NOMO-1 treated with dmso at 0.1 percent for 144 hours (cell line): ENCODE data around the gene ANXA4.
"Not testable (repeated sequence)": the region's sequence is repeated elsewhere in the genome, so short reads cannot be mapped to it uniquely, and the experiment has no call there.

Source experiments
- DNase-seq: peaks from one replicate; lab custom pipeline; 2025; ENCODE audit not compliant: unreplicated experiment; lab: John Stamatoyannopoulos, UW

Gene ANXA4

DNA sequence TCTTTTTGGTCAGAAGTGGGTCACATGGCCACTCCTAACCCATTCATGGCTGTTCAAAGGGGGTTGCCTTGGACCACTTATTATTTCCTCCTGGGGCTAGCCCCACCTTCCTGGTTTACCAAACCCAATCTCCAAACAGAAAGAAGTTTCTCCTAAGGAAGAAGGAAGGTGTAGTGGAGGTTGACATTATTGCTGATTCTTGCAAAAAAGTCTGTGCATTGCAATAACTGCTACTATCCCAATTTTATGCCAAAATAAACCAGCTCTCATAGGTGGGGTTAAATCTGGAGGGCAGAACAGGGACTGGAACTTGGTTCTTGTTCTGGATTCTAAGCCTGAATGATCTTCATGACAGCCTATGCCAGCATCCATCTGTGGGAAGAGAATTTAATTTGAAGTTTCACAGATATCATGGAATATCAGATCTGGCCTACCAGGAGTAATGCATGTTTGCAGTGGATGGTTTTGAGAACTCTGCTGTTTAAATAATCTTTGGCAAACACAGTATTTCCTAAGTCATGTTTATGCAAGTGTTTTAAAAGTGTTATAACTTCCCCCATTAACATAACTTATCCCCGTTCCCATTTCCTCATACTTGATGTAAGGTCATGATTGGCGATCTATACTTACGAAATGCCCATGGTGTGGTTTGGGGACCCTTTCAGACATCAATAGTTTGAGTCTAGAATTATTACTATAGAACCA is 11.9 kb downstream of the ANXA4 start:
- DNase-seq = no peak

DNA sequence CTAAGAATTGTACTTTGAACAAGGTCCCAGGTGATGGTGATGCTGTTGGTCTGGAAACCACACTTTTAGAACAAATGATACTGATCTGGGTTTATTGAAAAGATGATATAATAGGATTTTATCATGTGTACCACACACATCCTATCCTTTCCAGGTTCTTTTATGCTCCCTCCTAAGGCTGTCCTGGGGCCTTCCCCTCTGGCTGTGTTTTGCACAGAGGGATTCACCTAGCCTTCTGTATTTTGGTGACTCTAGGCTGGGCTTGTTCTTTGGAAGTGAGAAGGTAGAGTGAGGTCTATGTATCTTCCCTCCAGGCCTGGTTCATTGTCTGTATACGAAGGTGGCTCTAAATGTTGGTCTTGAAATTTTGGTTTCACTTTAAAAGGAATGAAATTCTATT is 12.7 kb downstream of the ANXA4 start:
- no peak for DNase-seq

DNA sequence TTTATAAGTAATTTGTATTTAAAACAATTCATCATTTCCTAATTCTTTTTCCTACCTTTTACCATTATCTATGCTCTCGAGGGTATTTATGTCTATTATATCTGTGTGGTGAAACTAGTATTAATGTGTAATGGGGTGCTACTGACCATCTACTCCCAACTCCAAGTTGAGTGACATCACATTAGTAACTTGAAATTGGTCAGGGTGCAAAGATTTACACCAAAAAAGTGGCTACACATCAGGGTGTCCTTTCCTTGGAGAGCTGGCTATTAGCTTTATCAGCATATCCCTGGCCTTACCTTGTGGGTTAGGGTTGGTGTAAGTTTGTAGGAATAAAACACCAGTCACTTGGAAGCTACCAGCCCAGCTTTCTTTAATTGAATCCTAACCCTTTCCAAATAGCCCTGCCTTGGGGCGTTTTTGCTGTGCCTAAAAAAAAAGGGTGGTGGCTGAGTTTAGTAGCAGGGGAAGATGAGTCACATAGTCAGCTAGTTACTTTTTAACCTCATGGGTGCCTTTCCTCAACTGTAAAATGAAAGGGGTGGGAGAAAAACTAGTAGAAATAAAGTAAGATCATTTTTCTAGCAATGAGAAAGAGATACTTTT is 14.0 kb downstream of the ANXA4 start:
- DNase-seq = no peak

DNA sequence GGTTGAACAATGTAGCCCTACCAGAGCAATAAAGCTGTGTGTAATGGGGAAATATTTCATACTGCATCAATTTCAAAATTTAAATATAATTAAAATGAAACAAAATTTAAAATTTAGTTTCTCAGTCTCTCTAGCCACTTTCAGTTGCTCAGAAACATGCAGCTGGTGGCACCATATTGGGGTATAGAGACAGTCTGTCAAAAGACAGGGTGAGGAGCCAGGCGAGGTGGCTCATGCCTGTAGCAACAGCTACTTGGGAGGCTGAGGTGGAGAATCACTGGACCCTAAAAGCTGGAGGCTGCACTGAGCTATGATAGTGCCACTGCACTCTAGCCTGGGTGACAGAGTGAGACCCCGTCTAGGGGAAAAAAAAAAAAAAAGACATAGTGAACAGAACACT is 20.1 kb downstream of the ANXA4 start:
- no peak for DNase-seq

DNA sequence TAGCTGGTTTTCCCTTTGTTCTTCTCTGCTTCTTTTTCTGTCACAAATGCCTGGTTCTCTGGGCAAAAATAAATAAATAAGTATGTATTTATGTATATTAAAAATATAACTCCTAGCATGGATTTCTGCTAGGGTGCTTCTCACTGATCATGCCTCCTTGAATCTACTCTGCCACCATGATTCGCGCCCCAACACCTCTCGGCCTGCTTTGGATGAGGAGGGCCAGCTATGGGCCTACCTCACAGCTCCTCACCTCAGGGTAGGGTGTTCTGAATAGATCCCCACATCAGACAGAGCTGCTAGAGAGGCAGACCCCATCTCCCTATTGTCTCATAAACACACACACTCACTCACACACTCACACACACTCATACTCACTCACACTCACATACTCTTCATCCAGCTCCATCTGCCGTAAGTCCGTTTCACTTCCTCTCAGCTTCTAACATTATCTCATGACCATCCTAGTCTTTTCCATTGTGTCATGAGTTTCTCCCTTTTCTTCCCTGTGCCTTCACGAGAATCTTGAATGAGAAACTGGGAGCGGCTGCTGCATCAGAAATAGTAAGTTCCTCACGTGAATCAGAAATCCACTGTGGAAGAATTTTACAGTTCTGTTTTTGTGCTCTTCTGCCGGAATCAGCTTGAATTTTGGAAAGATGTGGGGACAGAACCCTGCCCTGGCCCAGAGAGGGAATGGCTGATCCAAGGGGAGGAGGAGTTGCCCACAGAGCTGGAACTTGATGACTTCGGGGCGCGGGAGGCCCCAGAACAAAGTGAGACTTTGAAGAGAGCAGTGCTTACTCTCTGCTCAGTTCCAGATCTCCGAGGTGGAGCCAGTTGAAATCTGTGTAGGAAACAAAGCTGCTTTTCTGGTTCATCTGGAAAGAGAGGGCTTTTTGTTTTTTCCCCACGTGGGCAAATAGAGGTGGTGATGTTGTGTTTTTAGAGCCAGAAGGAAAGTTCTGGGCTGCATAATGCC is 20.9 kb downstream of the ANXA4 start:
- DNase-seq = no peak

DNA sequence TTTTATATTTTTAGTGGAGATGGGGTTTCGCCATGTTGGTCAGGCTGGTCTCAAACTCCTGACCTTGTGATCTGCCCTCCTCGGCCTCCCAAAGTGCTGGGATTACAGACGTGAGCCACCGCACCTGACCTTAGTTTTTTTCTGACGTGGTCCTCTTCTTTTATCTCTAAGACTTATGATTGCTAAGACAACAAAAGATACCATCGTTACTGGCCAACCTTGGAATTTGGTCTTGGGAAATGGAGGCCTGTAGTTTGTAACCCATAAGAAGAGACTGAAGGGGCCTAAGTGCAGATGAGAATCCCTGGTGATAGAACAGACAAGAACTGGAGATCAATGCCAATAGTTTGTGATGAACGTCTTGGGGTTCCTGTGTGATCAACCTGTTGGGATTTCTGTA is 21.9 kb downstream of the ANXA4 start:
- not testable (repeated sequence) for DNase-seq

DNA sequence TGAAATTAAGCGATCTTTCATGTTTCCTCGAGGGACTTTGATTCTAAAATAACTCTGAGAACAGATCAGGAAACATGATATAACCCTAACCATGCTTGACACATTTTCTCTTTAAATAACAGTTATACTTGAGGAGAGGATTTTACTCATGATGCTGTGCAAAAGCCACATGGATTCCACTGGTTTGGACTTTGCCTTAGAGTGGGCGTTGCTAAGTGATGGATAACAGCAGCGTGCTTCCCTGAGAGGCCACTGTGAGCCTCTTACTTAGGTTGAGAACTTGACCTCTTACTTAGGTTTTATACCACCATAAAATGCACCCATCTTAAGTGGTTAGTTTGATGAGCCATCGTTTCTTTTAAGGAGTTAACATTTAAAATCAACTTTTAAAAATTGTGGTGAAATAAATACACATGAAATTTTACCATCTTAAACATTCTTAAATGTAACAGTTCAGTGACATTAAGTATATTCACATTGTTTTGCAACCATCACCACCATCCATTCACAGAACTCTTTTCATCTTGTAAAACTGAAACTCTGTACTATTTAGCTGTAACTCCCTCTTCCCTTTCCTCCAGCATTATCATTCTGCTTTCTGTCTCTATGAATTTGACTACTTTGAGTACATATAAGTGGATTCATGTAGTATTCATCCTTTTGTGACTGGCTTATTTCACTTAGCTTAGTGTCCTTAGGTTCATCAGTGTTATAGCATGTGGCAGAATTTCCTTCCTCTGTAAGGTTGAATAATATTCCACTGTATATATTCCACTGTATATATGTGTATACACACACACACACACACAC is 22.6 kb downstream of the ANXA4 start:
- no peak for DNase-seq

DNA sequence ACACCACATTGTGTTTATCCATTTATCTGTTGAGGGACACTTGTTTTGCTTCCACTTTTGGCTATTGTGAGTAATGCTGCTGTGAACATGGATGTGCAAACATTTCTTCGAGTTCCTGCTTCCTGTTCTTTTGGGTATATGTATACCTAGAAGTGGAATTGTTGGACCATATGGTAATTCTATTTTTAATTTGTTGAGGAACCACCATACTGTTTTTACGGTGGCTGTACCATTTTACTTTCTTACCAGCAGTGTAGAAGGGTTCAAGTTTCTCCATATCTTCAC is 23.1 kb downstream of the ANXA4 start:
- DNase-seq = no peak

DNA sequence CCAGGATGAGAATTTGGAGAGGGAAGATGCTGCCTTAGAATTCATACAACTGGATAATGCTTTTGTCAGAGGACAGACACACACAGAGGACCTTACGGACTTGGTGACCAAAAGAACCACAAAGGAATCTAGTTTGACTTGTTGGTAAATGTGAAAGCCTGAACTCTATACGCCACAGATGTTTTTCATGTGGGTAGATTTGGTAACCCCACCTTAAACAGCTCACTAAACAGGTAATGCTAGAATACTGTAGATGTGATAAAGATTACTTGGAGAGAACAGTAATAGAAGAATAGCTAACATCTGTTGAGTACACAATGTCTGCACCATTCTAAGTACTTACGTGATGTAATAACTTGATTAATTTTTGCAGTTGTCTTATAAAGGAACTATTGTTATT is 24.1 kb downstream of the ANXA4 start:
- no peak for DNase-seq

DNA sequence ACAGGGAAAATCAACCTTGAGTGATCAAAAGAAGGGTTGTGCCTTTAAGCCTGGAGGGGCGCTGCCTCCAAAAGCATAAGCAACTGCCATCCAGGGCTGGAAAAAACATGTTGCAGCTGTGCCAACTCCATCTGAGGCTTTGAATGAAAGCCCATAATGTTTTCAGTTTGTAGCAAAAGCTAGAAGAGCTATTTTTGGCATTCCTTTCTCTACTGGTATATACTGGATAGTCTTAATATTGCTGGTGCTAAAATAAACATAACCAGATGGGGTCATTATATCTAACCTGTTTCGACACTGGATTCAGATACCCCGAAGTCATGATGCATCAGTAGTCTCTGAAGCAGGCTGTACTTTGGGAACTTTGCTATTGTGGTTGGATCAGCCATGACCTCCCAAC is 25.1 kb downstream of the ANXA4 start:
- no peak for DNase-seq

DNA sequence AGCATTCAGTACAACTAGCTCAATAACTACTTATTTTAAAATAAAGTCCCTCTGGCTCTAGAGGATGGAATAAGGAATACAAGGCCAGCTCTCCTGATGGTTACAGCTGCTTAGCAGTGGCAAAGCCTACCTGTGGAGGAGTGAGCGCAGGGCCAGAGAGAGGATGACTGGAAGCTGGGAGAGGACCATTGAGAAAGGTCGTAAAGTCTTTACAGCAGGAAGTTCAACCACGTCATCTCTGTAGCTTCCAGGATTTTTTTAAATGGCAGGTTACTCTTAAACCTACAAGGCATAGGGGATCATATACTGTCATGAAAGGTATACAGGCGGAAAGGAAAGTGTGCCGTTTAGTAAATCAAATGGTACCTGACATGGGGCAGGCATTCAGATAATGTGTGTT is 26.3 kb downstream of the ANXA4 start:
- no peak for DNase-seq

DNA sequence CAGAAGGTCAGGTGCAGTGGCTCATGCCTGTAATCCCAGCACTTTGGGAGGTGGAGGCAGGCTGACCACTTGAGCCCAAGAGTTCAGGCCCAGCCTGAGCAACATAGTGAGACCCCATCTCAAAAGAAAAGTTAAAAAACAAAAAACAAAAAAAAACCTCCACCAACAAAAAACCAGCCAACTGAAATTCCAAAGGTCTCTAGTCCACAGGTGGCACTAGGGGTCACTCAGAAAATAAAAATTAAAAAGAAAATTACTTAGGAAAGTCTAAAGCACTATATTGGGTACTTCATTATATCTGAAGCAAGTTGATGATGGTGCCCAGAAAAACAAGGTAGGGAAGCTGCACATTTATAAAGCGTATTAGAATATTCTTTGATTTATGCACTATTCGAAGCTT is 26.9 kb downstream of the ANXA4 start:
- no peak for DNase-seq

DNA sequence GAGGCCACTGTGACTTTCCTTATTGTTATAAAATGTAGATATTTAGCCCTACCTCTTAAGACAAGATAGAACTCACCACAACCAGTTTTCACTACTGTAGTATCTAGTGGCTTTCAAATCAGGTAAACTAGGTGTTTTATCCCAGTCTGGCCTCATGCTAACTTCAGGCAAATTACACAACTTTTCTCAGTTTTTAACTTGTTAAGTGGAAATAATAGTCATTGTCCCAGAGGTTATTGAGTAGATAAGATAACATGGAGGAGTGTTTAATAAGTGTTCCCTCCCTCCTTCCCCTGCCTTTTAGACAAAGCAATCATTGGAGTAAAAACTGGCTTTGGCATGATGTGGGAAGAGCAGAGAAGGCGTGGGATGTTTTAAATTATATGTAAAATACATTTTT is 27.3 kb downstream of the ANXA4 start:
- DNase-seq = no peak

DNA sequence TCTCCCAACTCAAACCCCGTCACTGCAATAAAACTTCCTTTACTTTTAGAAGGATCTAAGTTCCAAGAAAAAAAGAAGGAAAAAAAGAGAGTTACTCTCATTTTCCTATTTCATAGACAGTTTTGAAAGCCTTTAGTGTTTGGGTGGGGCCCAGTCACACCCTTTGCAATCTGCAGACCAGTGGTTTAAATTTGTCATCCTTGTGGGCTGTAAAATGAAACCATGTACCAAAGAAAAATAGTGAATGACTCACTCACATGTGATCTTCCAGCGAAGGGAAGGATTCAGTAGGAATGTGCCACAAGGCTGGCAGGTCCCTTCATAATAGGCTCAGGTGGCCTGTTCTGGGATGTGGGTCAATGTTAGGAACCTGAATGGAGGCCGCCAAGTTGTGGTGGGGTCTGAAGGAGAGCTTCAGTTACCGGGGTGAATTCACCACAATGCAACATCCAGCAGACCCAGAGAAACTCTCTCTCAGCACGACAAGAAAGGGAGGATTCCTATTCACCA is 28.3 kb downstream of the ANXA4 start:
- peak; percentile 25 for DNase-seq

DNA sequence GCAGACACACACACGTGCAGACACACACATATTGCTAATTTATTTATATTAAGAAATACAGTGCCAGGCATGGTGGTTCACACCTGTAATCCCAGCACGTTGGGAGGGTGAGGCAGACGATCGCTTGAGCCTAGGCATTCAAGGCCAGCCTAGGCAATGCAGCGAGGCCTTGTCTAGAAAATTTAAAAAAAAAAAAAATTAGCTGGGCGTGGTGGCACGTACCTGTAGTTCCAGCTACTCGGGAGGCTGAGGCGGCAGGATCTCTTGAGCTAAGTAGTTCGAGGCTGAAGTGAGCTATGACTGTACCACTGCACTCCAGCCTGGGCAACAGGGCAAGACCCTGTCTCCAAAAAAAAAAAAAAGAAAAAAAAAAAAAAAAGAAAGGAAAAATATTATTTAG is 28.8 kb downstream of the ANXA4 start:
- no peak for DNase-seq

DNA sequence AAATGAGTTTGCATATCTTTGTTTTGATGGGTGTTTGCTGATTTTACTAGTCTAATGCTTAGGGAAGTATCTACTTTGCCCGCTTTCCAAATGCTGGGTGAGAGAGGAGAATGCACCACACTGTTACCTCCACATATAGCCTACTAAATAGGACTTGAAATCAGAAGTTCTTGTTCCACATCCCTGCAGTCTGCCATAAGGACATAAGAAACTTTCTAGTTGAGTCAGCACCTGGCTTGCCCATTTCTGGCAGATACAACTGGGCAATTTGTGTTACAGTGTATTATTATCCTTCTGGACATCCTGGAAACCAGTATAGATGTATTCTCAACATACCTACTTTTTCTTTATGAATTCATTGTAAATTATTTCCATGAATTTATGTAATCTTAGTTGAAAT is 29.5 kb downstream of the ANXA4 start:
- no peak for DNase-seq

DNA sequence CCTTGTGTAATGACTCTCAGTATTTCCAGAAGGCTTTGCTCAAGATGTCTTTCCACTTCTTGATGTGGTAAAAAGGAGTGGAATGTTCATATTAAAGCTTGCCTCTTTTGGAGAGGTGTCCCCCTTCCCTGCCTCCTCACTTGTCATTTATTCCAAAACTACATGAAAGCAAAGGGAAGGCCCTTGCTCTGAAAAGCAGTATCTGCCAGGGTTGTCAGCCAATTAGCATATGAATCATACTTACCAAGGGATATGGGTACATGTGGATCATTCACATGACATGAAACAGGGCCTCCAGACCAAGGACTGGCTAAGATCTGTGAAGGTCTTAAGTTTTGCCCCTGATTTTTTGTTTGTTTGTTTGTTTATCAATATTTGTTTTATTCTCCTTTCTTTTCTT is 31.3 kb downstream of the ANXA4 start:
- DNase-seq = no peak

DNA sequence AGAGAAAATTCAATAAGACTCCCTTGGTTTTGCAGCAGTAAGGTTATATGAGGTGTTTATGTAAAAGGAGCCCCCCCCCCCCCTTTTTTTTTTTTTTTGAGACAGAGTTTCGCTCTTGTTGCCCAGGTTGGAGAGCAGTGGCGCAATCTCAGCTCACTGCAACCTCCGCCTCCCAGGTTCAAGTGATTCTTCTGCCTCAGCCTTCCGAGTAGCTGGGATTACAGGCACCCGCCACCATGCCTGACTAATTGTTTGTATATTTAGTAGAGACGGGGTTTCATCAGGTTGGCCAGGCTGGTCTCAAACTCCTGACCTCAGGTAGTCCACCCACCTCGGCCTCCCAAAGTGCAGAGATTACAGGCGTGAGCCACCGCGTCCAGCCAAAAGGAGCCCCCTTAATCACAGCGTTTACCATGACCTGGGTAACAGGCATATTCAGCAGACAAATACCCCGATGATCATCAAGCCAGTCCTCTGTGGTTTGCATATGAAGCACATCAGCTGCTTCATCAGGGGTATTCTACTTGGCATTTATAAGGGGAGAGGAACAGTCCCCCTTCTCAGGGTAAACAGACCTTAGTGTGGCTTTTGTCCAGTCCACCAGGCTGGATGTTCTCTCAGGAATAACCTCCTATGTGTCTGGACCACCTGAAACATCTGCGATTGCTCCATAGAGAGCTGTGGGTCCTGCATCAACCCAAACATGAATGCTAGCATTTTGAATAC is 32.5 kb downstream of the ANXA4 start:
- not testable (repeated sequence) for DNase-seq

DNA sequence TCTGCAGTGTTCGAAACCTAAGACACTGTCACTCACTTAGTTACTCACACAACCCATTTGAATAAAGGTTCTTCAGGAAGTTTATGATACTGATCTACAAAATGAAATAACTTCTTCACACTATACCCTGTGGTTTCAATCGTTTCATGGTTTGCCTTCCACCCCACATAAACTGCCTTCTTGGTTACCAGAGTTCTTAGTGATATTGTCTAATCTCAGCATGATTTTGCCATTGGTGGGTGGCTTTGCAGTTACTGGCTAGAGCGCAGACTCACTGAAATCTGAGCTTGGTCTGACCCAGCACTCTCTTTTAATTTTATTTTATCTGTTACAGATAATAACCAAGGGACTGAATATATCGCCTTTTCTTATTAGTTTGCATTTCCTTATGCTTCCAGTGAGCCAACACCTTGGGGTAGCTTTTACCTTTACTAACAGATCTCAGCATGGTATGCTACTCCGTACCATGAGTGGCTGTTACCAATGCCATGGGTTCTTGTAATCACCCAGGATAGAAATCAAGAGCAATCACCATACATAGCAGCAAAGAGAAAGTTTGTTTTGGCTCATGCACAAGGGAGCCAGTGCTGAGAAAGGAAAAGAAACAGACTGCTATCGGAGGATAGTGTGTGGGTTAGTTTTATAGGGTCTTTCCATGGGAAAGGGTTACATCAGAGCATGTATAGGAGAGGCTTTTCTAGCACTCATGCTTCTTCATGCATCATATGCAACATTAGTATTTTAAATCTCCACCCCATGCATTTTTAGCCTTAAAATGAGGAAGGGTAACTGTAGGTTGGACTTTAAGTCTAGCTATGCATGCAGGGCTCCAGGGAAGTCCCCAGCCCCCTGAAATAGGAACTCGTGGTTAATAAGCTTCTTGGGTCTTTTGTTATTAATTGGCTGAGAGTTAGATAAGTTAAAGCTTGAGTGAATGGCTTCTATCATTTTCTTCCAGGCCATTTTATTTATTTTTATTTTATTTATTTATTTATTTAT is 33.3 kb downstream of the ANXA4 start:
- no peak for DNase-seq
